SKM-1 treated with dmso at 0.1 percent for 144 hours (cell line): ENCODE measurements around the gene RAP1GAP2.
"Not testable (repeated sequence)": the region's sequence is repeated elsewhere in the genome, so short reads cannot be mapped to it uniquely, and the experiment has no call there.

ENCODE experiments used
- DNase-seq: peaks from one replicate; lab custom pipeline; 2025; ENCODE audit not compliant: unreplicated experiment; lab: John Stamatoyannopoulos, UW

RAP1GAP2 gene

DNA sequence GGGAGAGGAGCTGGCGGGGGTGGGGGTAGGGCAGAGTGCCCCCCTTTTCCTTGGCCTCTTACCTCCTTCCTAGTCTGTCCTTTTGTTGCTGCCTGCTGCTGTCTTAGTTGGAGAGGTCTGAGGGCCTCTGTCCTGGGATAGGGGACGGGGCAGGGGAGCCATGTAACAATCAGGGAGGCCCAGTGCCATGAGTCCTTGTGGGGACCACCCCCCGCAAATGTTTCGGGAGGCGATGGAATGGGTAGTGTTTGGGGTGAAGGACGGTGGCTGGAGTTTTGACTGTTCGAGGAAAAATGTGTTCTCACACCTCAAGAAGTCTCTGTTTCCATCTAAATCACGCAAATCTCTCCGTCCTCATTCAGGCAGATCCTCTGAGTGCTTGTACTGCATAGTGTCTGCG lies 168.1 kb downstream of the RAP1GAP2 start:
- no peak for DNase-seq

DNA sequence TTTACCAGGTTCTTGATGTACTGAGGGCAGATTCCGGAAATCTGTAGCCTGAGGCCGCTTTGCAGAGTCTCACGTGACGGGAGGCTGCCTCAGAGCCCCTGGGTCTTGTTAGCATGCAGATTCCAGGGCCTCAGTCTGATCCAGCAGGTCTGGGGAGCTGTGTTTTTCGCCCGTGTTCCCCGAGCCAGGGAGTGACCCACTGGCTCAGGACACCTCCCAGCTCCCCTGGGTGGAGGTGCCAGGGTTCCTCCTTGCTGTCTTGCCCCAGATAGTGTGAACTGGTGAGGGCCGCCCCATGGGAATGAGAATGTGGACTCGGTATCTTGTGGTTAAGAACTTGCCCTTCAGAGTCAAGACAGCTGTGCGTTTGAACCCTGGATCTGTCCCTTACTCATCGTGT lies 168.6 kb downstream of the RAP1GAP2 start:
- no peak for DNase-seq

DNA sequence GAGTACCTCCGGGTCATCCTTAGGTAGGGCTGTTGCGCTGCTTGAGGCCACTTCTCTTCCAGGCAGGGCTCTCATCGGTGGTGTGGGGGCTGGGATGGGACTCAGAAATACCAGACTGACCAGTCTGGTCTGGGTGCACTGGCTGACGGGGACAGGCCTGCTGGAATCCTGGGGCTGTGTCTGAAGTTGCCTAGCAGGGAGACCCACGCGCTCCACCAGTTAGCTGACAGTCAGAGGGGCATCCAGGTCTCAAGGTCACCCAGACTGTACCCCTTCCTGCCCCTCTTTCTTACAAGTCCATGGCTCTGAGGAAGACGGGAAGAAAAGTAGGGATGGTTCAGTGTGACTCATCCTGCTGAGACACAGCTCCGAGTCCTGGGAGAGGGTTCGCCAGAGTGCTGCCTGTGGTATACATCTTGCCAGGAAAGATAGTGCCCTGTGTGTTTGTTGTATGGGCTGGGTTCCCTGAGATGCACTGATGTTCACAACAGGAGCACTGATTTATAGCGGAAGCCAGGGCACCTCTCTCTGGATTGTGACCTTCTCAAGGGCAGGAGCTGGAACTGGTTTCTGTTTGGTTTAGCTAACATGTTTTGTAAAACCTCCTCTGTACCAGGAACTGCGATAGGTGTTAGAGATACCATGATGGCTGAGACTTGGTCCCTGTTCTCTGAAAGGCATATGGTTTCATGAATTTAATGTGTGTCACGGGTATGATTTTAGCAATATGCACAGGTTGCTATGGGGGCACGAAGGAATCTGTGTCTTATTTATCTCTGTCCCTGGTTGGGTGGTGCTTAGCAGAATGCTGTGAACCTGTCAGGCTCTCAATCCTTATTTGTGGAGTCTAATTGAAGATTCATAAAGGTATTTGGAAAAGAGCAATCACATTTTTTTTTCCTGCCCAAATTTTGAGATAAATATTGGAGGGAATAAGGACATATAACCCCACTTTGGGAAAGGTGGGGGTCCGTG lies 169.7 kb downstream of the RAP1GAP2 start:
- no peak for DNase-seq

DNA sequence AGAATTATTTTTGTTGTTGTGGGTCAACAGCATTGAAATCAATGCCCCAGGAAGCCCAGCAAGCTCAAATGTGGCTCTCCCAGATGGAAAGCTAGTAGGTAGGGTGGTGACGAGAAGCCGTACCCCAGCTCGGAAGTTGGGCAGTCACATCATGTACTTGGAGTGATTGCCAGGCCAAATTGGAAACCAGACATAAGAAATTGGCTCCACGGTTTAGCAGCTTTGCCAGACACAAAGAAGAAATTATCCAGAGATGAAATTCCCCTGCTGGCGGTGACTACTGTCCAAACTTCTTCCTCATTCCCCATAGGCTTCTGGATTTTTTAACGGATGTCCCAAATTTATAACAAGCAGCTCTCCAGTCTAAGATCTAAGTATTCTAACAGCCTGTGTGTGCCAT lies 171.3 kb downstream of the RAP1GAP2 start:
- DNase-seq: no peak

DNA sequence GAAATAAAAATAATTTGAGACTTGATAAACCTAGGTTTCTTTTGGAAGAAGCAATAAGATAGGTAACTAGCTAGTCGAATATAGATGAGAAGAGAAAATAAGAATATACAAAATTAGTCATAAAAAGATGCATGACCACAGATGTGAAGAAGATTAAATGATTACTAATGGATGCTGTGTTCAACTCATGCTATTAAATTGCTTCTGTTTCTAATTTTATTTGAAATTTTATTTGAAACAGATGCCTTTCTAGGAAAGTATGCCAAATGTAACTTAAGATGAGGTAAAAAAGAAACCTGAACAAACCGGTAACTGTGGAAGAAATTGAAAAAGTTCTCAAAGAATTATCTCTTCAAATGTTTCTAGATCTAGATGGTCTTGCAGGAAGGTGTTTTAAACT lies 175.6 kb downstream of the RAP1GAP2 start:
- no peak for DNase-seq

DNA sequence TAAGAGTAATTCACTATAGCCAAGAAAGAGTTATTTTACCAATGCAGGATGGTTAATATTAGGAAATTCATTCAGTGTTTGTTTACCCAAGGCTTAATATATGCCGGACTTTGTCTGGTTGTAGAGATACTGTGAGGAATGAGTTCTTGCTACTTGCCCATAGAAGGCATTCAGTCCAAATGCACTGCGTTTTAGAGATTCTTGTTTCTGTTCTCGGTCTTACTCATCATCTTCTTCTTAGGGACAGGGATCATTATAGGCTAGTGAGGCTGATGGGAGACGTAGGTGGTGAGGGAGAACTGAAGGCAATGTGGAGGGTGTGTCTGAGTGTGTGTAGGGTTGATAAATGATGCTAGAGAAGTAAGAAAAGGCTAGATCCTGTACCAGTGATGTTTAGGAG lies 176.5 kb downstream of the RAP1GAP2 start:
- DNase-seq: no peak

DNA sequence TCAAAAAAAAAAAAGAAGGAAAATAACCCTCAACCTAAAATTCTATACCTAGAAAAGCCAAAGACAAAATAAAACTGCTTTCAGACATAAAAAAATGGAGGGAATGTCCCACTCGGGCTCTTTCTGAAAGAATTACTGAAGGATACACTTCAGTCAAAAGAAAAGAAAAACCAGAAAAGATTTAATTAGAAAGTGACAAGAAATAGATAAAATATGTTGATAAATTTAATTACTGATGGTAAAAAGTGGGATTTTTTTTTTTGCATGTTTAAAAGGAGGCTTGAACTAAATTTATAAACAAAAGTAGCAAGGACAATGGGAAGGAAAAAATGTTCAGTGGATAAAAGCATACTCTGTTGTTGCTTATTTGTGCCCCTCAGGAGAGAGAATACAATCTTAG lies 178.1 kb downstream of the RAP1GAP2 start:
- DNase-seq: no peak

DNA sequence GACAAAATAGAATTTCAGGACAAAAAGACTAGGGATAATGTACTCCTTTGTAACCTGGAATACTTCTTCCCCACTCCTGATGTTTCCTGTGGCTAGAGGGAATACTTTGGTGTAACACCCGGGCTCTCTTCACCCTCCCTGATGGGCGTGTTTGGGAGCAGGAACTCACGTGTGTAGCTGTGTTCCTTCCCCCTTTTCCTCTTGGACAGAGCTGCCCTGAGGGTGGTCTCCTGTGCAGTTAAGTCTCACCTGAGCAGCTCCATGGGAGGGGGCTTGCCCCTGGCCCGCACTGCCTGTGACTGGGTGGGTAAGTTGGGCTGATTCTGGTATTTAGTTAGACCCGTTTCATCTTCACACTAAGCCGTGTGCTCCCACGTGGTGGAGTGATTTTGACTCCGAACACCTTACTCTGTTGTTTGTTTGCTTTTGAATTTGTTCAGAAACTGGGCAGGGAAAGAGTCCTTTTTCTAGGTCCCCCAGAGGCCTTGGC lies 179.3 kb downstream of the RAP1GAP2 start:
- DNase-seq: no peak

DNA sequence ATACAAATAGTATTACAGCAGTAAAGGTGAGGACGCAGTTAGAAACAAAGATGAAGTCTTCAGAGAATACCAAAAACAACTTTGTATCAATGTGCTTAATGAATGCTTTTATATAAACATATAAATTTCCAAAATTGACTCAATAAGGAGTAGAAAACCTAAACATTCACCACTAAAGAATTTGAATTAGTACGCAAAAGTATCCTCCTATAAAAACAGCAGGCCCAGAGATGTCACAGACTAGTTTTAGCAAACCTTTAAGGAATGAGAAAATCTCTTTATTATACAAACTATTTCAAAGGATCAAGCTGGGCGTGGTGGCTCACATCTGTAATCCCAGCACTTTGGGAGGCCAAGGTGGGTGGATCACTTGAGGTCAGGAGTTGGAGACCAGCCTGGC lies 180.9 kb downstream of the RAP1GAP2 start:
- DNase-seq: no peak

DNA sequence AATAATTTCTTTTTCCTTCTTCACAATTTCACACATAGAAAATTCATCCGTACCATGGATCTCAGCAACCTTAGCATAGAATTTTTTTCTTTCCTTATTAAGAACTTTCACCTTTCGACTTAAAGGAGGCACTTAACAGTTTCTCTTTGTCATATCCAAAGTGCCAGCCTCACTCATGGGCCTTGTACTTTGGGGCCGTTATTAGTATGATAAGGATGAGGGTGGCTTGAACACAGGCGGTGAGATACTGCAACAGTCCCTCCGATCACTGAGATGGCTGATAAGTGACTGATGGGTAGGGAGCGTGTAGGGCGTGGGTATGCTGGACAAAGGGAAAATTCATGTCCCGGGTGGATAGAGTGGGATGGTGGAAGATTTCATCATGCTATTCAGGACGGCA lies 181.9 kb downstream of the RAP1GAP2 start:
- DNase-seq: no peak

DNA sequence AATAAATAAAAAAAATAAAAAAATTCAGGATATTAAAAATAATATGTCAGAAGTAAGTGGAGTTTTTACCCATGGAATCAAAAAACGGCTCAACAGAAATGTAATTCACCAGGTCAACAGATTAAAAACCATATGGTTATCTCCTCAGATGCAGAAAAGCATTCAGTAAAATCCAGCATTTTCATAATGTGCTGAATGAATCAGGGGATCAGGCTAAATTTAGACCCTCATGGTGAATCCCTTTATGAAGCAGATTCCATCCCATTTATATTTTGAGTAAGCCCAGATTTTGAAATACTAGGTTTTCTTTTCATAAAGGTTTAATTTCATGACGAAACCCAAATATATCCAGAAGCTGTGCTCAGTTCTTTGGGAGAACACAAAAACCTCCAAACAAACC lies 182.8 kb downstream of the RAP1GAP2 start:
- no peak for DNase-seq

DNA sequence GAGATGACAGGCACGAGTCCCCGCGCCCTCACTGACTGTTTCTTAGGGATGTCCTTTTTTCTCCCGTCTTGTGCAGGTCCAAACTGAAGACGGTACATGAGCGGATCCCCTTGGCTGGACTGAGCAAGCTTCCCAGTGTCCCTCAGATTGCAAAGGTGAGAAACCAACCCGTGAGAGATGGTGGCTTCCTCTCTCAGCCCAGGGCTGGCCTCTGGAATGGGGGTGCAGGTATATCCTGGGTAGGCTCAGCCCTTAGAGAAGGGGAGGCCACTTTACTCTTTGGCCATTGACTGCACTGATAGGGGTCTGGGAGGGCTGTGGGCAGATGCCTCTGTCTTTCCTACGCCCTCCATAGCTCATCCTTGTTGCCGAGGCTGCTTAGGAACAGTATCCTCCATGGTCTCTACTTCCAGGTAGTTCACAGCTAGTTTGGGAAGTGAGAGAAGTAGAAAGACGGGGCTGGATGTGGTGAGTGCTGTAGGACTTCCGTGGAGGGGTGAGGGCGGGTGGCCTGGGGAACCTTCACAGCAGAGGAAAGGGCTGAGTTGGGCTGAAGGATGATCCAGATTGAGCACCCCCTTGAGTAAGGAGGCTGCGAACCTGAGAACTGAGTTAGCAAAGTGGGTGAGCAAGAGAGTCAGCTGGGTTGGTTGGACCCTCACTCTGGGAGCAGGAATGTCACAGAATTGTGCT lies 184.1 kb downstream of the RAP1GAP2 start:
- DNase-seq: no peak

DNA sequence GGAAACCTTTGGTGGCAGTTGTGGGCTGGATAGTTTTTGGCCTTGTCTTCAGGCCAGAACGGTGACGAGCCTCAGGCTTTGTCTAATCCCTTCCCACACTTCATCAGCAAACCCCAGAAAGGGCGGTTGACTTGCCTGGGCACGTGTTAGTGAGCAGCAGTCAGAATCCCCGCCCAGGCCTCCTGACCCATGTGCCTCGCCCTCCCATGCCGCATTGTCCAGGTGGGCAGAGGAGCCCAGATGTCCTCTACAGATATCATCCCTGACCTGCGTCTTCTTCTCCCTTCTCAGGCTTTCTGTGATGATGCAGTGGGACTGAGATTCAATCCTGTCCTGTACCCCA lies 184.6 kb downstream of the RAP1GAP2 start:
- DNase-seq: no peak

DNA sequence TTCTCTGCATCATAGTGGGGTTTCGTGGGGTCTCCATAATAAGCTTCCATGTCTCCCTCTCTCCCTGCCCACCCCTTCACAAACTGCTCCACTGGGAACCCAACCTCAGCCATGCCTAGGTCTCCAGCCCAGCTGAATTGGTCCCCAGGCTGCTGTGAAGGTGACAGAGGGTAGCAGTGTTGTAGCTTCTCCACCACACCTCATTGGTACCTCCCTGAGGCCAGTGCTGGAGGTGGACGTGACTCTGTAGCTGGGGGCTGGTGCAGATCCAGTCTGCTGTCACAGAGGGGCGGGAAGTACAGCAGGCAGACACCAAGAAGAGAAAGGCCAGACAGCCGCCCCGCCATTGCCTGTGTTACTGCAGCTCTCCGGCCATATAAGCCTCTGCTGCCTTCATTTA lies 185.1 kb downstream of the RAP1GAP2 start:
- DNase-seq: no peak

DNA sequence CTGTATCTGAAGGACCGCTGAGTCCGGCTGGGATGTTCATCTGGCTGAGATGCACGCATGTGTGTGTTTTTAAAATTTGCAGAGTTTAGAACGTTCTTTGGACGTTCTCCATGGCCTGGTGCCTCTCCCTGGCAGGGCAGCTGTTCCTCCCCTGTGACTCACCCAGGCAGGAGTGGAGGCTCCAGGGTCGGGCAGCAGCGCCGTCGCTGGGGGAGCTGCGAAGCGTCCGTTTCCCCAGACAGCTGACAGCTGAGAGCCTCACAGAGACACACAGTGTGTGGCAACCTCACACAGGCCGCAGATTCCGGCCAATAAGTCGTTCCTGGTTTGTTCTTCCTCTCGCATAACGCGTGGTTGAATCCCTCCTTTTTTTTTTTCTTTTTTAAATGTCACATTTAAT lies 186.6 kb downstream of the RAP1GAP2 start:
- no peak for DNase-seq

DNA sequence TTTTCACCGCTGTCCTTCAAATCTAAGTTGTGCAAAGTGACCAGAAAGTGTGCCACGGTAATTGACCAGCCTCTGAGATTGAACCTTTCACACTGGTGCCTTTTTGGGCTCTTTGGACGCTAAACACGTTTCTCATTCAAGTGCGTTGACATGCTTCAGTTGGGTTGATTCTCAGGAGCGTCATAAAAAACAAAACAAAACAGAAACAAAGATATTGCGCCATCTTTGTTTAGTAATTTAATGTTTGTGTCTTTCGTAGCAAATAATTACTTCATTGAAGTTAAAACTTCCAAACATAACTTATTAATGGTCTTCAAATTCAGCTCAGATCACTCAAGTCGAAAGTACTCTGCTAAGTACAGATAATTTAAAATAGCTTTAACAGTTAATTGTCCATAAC lies 187.0 kb downstream of the RAP1GAP2 start:
- no peak for DNase-seq

DNA sequence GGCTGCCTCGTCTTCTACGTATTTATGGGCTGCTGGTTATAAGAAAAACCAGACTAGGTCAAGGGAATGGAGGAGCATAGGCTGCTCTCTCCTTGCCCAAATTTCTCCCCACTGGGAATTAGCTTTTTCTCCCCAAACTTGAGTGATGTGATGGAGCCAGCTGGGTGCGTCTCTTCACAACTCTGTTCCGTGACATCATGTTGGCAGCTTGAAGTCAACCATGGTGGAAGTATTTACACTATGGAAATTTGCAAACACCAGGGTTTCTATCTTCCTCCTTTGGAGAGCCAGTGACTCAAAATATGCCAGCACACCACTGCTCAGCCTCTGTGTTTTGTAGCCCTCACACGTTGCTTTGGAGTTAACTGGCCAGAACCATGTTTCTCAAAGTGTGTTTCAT lies 189.1 kb downstream of the RAP1GAP2 start:
- DNase-seq: no peak

DNA sequence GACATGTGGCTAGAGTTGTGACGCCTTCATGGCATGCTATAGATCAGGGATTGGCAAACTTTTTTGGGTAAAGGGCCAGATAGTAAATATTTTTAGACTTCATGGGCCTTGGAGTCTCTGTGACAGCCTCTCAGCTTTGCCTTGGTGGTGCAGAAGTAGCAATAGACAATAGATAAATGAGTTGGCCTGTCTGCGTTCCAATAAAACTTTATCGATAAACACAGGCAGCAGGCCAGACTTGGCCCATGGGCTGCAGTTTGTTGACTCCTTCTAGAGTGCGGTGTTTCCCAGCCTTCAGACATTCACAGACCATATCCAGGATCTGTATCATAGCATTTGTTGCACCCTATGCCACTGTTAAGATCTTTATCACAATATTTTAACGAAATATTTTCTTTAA lies 190.7 kb downstream of the RAP1GAP2 start:
- DNase-seq: no peak

DNA sequence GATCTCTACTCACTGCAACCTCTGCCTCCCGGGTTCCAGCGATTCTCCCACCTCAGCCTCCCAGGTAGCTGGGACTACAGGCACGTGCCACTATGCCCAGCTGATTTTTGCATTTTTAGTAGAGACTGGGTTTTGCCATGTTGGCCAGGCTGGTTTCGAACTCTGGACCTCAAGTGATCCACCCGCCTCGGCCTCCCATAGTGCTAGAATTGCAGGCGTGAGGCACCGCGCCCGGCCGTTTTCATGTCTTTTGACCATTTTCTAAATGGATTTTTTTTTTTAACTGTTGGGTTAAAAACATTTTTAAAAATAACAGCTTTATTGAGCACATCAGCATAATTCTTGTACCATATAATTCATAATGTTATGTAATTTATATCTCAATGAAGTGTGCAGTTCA lies 193.2 kb downstream of the RAP1GAP2 start:
- DNase-seq: not testable (repeated sequence)

DNA sequence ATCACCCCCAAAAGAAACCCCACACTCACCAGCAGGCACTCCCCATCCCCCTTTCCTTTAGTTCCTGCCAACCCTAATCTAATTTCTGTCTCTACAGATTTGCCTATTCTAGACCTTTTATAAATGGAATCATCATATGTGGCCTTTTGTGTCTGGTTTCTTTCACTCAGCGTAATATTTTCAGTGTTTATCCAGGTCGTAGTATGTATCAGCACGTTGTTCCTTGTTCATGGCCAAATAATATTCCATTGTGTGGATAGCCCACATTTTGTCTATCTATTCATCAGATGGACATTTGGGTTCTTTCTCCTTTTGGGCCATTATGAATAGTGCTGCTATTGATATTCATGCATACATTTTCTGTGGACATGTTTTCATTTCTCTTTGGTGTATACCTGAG lies 193.6 kb downstream of the RAP1GAP2 start:
- no peak for DNase-seq

DNA sequence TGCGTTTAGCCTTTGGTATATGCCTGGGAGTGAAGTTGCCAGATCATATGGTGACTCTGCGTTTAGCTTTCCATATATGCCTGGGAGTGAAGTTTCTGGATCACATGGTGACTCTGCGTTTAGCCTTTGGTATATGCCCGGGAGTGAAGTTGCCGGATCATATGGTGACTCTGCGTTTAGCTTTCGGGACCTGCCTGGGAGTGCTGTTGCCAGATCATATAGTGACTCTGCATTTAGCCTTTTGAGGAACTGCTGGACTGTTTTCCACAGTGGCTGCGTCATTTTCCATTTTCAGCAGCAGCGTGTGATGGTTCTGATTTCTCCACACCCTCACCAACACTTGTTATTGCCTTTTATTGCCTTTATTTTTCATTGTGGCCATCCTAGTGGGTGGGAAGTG lies 194.2 kb downstream of the RAP1GAP2 start:
- DNase-seq: no peak
